Kidney (tissue), 14 donors: ENCODE data around the gene CNNM2. TPM values are rescaled to one million over a fixed set of nuclear protein-coding genes. Genes with fewer than 3 reads are reported as not detected.

Source experiments
- DNase-seq, 5 donors: peaks; one replicate each; pipeline ENCODE4 v3.0.0-alpha.2; 2013 to 2020
- FAIRE-seq: peaks from 2 replicates; lab custom pipeline; 2012; peaks lifted over from hg19 to GRCh38; lab: Jason Lieb, UNC
- H3K27ac ChIP-seq, 2 donors: one replicate each; pipeline ENCODE4 v1.7.0; 2013; ENCODE audit warnings: low read depth in 2 of 2, low read length in 2 of 2, inconsistent platforms in 1 of 2
- H3K27me3 ChIP-seq: one replicate; pipeline ENCODE4 v1.7.1; 2013; ENCODE audit warnings: low read length, inconsistent platforms; ENCODE audit not compliant: control insufficient read depth, insufficient read depth
- H3K36me3 ChIP-seq, 3 donors: one replicate each; pipeline versions ENCODE4 v1.7.0 to v1.7.1; 2013; ENCODE audit warnings: low read length in 3 of 3, control low read depth in 1 of 3, inconsistent platforms in 1 of 3; ENCODE audit not compliant: insufficient read depth in 3 of 3, control insufficient read depth in 2 of 3
- H3K4me1 ChIP-seq, 3 donors: one replicate each; pipeline versions ENCODE4 v1.7.0 to v1.7.1; 2013; ENCODE audit warnings: low read length in 3 of 3, inconsistent platforms in 1 of 3, low read depth in 1 of 3; ENCODE audit not compliant: control insufficient read depth in 2 of 3, insufficient read depth in 2 of 3
- H3K4me3 ChIP-seq, 3 donors: one replicate each; pipeline versions ENCODE4 v1.7.0 to v1.8.1; 2013; ENCODE audit warnings: low read length in 3 of 3, control low read depth in 1 of 3, inconsistent platforms in 1 of 3
- H3K9ac ChIP-seq, 3 donors: one replicate each; pipeline versions ENCODE4 v1.7.0 to v1.7.1; 2013; ENCODE audit warnings: low read length in 3 of 3, control low read depth in 1 of 3, inconsistent platforms in 1 of 3
- H3K9me3 ChIP-seq, 3 donors: one replicate each; pipeline versions ENCODE4 v1.7.0 to v1.7.1; 2013; ENCODE audit warnings: low read length in 3 of 3, control low read depth in 1 of 3, inconsistent platforms in 1 of 3; ENCODE audit not compliant: control insufficient read depth in 2 of 3, insufficient read depth in 1 of 3
- CTCF ChIP-seq: IDR thresholded peaks from 3 replicates; pipeline ENCODE4 v1.5.1; 2012; ENCODE audit warnings: mild to moderate bottlenecking, moderate library complexity, borderline replicate concordance; ENCODE audit not compliant: insufficient read depth; ENCODE audit errors: extremely low read depth
- intact Hi-C: fragments of 100-400 bp; cut with DNase I; formaldehyde crosslinking; loops from one replicate; pipeline ENCODE4 v1.11.1; 2022
- polyA plus RNA-seq: library from polyadenylated mRNA; stranded (reverse); fragments of 350-450 nt; fragmentation: Illumina TruSeq; extraction: RNeasy Lipid Tissue Mini Kit (QIAGEN cat#74804); gene quantifications from one replicate; pipeline ENCODE4 v1.2.3, GENCODE V29; 2014; ENCODE audit warnings: low read depth, low replicate concordance; ENCODE audit not compliant: insufficient read depth
- total RNA-seq: library from RNA; stranded (reverse); fragmentation: NEBNext Ultra II Directional; extraction: Animal tissue kit (Norgen Biotek cat#: 25700); gene quantifications from one replicate; pipeline ENCODE4 v1.2.1, GENCODE V29; 2021
- donor health status: control.
- donor health status: control.
- donor health status: control.
- donor health status: control.
- donor health status: control.
- donor health status: DM: yes; HTN: yes; CAD: no.
- donor health status: Normal renal cell carcinoma (clear cell type).

CNNM2 gene
- total and polyA plus RNA-seq, 2 donors from 2014 or later = 10.9 to 11.8 TPM

GRCh38 chr10:103058034-103058433, 139.9 kb downstream of the CNNM2 start:
- no peak for TF ChIP-seq CTCF
- no peak for DNase-seq
- intact Hi-C loops = no loop called here
- Histone ChIP-seq H3K4me1 (peaks cover 0 to 9% (median 6%) of the 10 kb centered on the region in 3 donors), H3K27me3 (no peaks in the 10 kb centered on the region), H3K4me3 (no peak overlapping the region), H3K9me3 (no peaks in the 10 kb centered on the region), H3K36me3 (peaks cover 0 to 10% (median 2%) of the 10 kb centered on the region in 3 donors), H3K9ac (no peak overlapping the region), H3K27ac (peak overlapping the region in 1 of 2 donors; percentile 41)
- no peak for FAIRE-seq

DNA sequence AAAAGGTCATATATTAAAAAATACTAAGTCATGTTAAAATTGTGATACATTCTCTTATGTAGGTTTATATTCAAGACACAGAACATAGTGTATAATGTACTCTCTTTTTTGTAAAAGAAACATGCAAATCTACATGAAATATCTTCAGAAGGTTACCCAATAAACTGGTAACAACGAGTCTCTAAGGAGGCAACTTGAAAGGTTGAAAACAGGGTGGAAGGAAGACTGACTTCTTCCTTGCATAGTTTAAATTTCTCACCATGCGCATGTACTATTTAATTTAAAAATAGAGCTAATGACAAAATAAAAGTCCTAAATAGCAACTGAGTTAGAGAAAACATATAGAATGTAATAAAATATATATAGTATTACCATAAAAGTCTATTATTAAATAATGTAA, 142.5 kb downstream of the CNNM2 start:
- DNase-seq = no peak
- intact Hi-C loops = no loop called here
- Histone ChIP-seq H3K36me3 (peaks cover 0 to 5% (median 4%) of the 10 kb centered on the region in 3 donors), H3K9ac (no peak overlapping the region), H3K4me1 (no peaks in the 10 kb centered on the region), H3K27ac (no peak overlapping the region), H3K27me3 (no peaks in the 10 kb centered on the region), H3K9me3 (no peaks in the 10 kb centered on the region), H3K4me3 (no peak overlapping the region)
- FAIRE-seq = no peak
- TF ChIP-seq CTCF = no peak

DNA sequence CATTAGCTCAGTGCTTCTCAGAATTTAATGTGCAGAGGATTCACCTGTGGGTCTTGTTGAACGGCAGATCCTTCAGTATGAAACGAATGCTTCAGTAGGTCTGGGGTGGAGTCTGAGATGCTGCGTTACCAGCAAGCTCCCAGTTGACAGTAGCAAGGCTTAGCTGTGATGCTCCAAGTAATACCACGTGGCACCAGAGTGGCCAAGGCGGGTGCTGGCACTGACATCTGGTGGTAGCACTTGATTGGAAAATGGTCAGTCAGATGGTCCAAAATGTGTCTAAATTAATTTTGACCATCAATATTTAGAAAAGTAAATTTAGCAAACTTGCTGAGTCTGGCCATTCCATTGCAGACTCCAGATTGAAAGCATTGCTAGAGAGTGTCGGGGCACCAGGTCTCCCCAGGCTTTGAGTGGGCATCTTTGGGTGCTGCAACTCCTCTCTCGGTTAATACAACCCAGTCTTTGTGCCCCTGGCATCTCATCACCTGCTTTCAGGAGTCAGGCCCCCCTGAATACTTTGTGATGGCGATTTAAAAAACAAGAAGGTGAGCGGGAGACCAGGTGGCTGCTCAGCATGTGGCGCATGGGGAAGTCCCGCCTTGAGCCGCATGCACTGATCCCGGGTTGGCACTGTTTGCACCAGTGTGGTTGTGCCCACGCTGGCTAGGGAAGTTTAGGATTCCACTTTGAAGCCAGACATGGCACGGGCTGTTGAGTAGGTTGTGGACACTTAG, 144.9 kb downstream of the CNNM2 start:
- Histone ChIP-seq H3K4me1 (no peaks in the 10 kb centered on the region), H3K27me3 (no peaks in the 10 kb centered on the region), H3K9me3 (no peaks in the 10 kb centered on the region), H3K36me3 (peaks cover 0 to 2% (median 0%) of the 10 kb centered on the region in 3 donors), H3K4me3 (no peak overlapping the region), H3K9ac (no peak overlapping the region), H3K27ac (no peak overlapping the region)
- FAIRE-seq = no peak
- DNase-seq = no peak
- intact Hi-C loops = no loop called here
- TF ChIP-seq CTCF = no peak
